ENCODE results near the gene LRP1B.

- TF ChIP-seq SUZ12 (IDR thresholded peaks at IDR 0.05; ENCODE audit: extremely low read depth, insufficient read depth, insufficient read length): no peak
- no peak for TF ChIP-seq ZNF274 (IDR thresholded peaks at IDR 0.05; ENCODE audit: low read depth, low read length)
- no peak for TF ChIP-seq YY1 (IDR thresholded peaks at IDR 0.05; ENCODE audit: insufficient read depth, insufficient read length)
Observed at GRCh38 chr2:141967503-141967902, 163.3 kb downstream of the LRP1B start.

All from NT2/D1 (cell line).